Naive thymus-derived CD8-positive, alpha-beta T cell (primary cell): Measurements from ENCODE around the gene AMOTL1. TPM values are rescaled to one million over a fixed set of nuclear protein-coding genes. Genes with fewer than 3 reads are reported as not detected.
"Not testable (repeated sequence)": the region's sequence is repeated elsewhere in the genome, so short reads cannot be mapped to it uniquely, and the experiment has no call there.

Experiments used
- ATAC-seq, 2 donors: fragments of 150-1000 bp; cut with Tn5 transposase in 1 of 2; sonication (Bioruptor Pico), chemical (Tn5 transposase) in 1 of 2; 1 replicate in 1 of 2; 2 replicates in 1 of 2; pipeline ENCODE4 v1.10.0; 2021; ENCODE audit warnings: mild to moderate bottlenecking in 2 of 2, moderate library complexity in 2 of 2
- POLR2A ChIA-PET: fragments of 350-600 bp; sonication (Branson Sonifier 250); formaldehyde crosslinking; loops from one replicate; lab custom pipeline; 2021; ENCODE audit warnings: antibody characterized with exemption; lab: Charles Lee
- DNase-seq, 10 donors: peaks; one replicate each; pipeline versions ENCODE4 v3.0.0 to v3.0.0-alpha.2; 2020 to 2022
- H3K27ac Mint-ChIP-seq, 10 donors: one replicate each; pipeline ENCODE4 v1.8.0; 2020 to 2022; ENCODE audit warnings: mild to moderate bottlenecking in 10 of 10, mixed read lengths in 10 of 10, moderate library complexity in 4 of 10, inconsistent platforms in 1 of 10
- H3K27me3 Mint-ChIP-seq, 5 donors: one replicate each; pipeline ENCODE4 v1.8.0; 2021 to 2022; ENCODE audit warnings: mixed read lengths in 5 of 5
- H3K36me3 Mint-ChIP-seq, 3 donors: one replicate each; pipeline ENCODE4 v1.8.0; 2020 to 2022; ENCODE audit warnings: mixed read lengths in 3 of 3, mild to moderate bottlenecking in 2 of 3, inconsistent platforms in 1 of 3
- H3K4me1 Mint-ChIP-seq, 4 donors: one replicate each; pipeline ENCODE4 v1.8.0; 2021 to 2022; ENCODE audit warnings: mixed read lengths in 4 of 4
- H3K4me3 Mint-ChIP-seq, 10 donors: one replicate each; pipeline ENCODE4 v1.8.0; 2020 to 2022; ENCODE audit warnings: mild to moderate bottlenecking in 10 of 10, mixed read lengths in 10 of 10, moderate library complexity in 6 of 10, inconsistent platforms in 1 of 10
- H3K9me3 Mint-ChIP-seq, 9 donors: one replicate each; pipeline ENCODE4 v1.8.0; 2020 to 2022; ENCODE audit warnings: mixed read lengths in 9 of 9, mild to moderate bottlenecking in 3 of 9, inconsistent platforms in 1 of 9, moderate library complexity in 1 of 9
- polyA plus RNA-seq, 3 donors: library from polyadenylated mRNA; unstranded; fragments of 300-500 nt; fragmentation: Illumina TruSeq; gene quantifications; one replicate each; pipeline ENCODE4 v1.2.3, GENCODE V29; 2021
- total RNA-seq, 8 experiments: library from RNA in 2 of 8; stranded (reverse) in 2 of 8; gene quantifications; one replicate each; pipeline ENCODE4 v1.2.3 and lab custom pipeline; 2021 to 2026

AMOTL1 gene
- total and polyA plus RNA-seq, 5 experiments from 2014 or later = 0.03 to 0.10 (median 0.08) TPM; not detected in 1

- H3K4me1 Mint-ChIP-seq = peaks cover 0 to 12% (median 9%) of the 10 kb centered on the region in 4 donors
- DNase-seq (no peak), ATAC-seq (no peak)
- no peaks in the 10 kb centered on the region for H3K9me3 Mint-ChIP-seq
- no peaks in the 10 kb centered on the region for H3K36me3 Mint-ChIP-seq
- peak overlapping the region in 2 of 10 donors; percentile 11 to 61 for H3K27ac Mint-ChIP-seq
- H3K4me3 Mint-ChIP-seq = peak overlapping the region in 8 of 10 donors; percentile 4 to 63 (median 52)
- H3K27me3 Mint-ChIP-seq = peaks cover 2 to 11% (median 10%) of the 10 kb centered on the region in 5 donors
- POLR2A ChIA-PET = no interaction called here
Measured at GRCh38 chr11:94780432-94780831, 12.3 kb downstream of the AMOTL1 start.

- DNase-seq = no peak
- peaks cover 0 to 8% (median 3%) of the 10 kb centered on the region in 5 donors for H3K27me3 Mint-ChIP-seq
- H3K36me3 Mint-ChIP-seq = no peaks in the 10 kb centered on the region
- no peaks in the 10 kb centered on the region for H3K9me3 Mint-ChIP-seq
- peaks cover 0 to 12% (median 9%) of the 10 kb centered on the region in 4 donors for H3K4me1 Mint-ChIP-seq
- no peak overlapping the region for H3K27ac Mint-ChIP-seq
- POLR2A ChIA-PET = no interaction called here
- ATAC-seq = no peak
- H3K4me3 Mint-ChIP-seq = no peak overlapping the region
Measured at GRCh38 chr11:94781837-94782236, 13.7 kb downstream of the AMOTL1 start.

GRCh38 chr11:94782446-94782845, 14.3 kb downstream of the AMOTL1 start:
- Mint-ChIP-seq H3K9me3 (no peaks in the 10 kb centered on the region), H3K27me3 (peaks cover 0 to 8% (median 3%) of the 10 kb centered on the region in 5 donors), H3K36me3 (no peaks in the 10 kb centered on the region), H3K4me1 (peaks cover 0 to 12% (median 9%) of the 10 kb centered on the region in 4 donors), H3K27ac (no peak overlapping the region), H3K4me3 (no peak overlapping the region)
- DNase-seq = no peak
- no peak for ATAC-seq
- POLR2A ChIA-PET = no interaction called here

- no peak overlapping the region for H3K4me3 Mint-ChIP-seq
- H3K27ac Mint-ChIP-seq = no peak overlapping the region
- H3K4me1 Mint-ChIP-seq = peaks cover 0 to 12% (median 9%) of the 10 kb centered on the region in 4 donors
- POLR2A ChIA-PET = no interaction called here
- H3K27me3 Mint-ChIP-seq = peaks cover 0 to 6% (median 0%) of the 10 kb centered on the region in 5 donors
- no peaks in the 10 kb centered on the region for H3K36me3 Mint-ChIP-seq
- no peaks in the 10 kb centered on the region for H3K9me3 Mint-ChIP-seq
- no peak for DNase-seq
- no peak for ATAC-seq
Measured at GRCh38 chr11:94784884-94785283, 16.7 kb downstream of the AMOTL1 start.

- Mint-ChIP-seq H3K4me3 (peak overlapping the region in 1 of 10 donors; percentile 42), H3K27me3 (peaks cover 0 to 6% (median 3%) of the 10 kb centered on the region in 5 donors), H3K4me1 (peaks cover 0 to 7% (median 5%) of the 10 kb centered on the region in 4 donors), H3K27ac (no peak overlapping the region), H3K36me3 (no peaks in the 10 kb centered on the region), H3K9me3 (no peaks in the 10 kb centered on the region)
- POLR2A ChIA-PET = no interaction called here
- DNase-seq = no peak
- no peak for ATAC-seq
Measured at GRCh38 chr11:94785509-94785908, 17.4 kb downstream of the AMOTL1 start.

GRCh38 chr11:94786264-94787126, 18.3 kb downstream of the AMOTL1 start:
- Mint-ChIP-seq H3K4me1 (no peaks in the 10 kb centered on the region), H3K27ac (no peak overlapping the region), H3K9me3 (no peaks in the 10 kb centered on the region), H3K4me3 (no peak overlapping the region), H3K36me3 (no peaks in the 10 kb centered on the region), H3K27me3 (peaks cover 0 to 6% (median 5%) of the 10 kb centered on the region in 5 donors)
- DNase-seq (peak in 4 of 10 donors; percentile 6 to 37 (median 35)), ATAC-seq (peak; percentile 33 to 49)
- POLR2A ChIA-PET = interaction anchor here (1.2 kb wide), 1 partner anchor 351 kb away, joined by 6 read pairs; no protein-coding TSS in a partner anchor

GRCh38 chr11:94787801-94788200, 19.6 kb downstream of the AMOTL1 start:
- no peaks in the 10 kb centered on the region for H3K36me3 Mint-ChIP-seq
- POLR2A ChIA-PET = interaction anchor here (1.2 kb wide), 1 partner anchor 349 kb away, joined by 6 read pairs; no protein-coding TSS in a partner anchor
- H3K27ac Mint-ChIP-seq = no peak overlapping the region
- no peaks in the 10 kb centered on the region for H3K4me1 Mint-ChIP-seq
- no peak for ATAC-seq
- peaks cover 0 to 15% (median 5%) of the 10 kb centered on the region in 5 donors for H3K27me3 Mint-ChIP-seq
- no peaks in the 10 kb centered on the region for H3K9me3 Mint-ChIP-seq
- no peak for DNase-seq
- no peak overlapping the region for H3K4me3 Mint-ChIP-seq

- POLR2A ChIA-PET = no interaction called here
- DNase-seq (no peak), ATAC-seq (no peak)
- Mint-ChIP-seq H3K4me3 (no peak overlapping the region), H3K9me3 (no peaks in the 10 kb centered on the region), H3K27me3 (peaks cover 0 to 15% (median 5%) of the 10 kb centered on the region in 5 donors), H3K36me3 (no peaks in the 10 kb centered on the region), H3K4me1 (no peaks in the 10 kb centered on the region), H3K27ac (no peak overlapping the region)
Measured at GRCh38 chr11:94788396-94788795, 20.2 kb downstream of the AMOTL1 start.

- Mint-ChIP-seq H3K4me1 (no peaks in the 10 kb centered on the region), H3K27me3 (peaks cover 0 to 15% (median 5%) of the 10 kb centered on the region in 5 donors), H3K9me3 (no peaks in the 10 kb centered on the region), H3K36me3 (no peaks in the 10 kb centered on the region), H3K27ac (no peak overlapping the region), H3K4me3 (no peak overlapping the region)
- POLR2A ChIA-PET = no interaction called here
- ATAC-seq = no peak
- no peak for DNase-seq
Measured at GRCh38 chr11:94790197-94790596, 22.0 kb downstream of the AMOTL1 start.

- Mint-ChIP-seq H3K36me3 (no peaks in the 10 kb centered on the region), H3K9me3 (no peaks in the 10 kb centered on the region), H3K4me3 (no peak overlapping the region), H3K27me3 (peaks cover 0 to 15% (median 5%) of the 10 kb centered on the region in 5 donors), H3K27ac (no peak overlapping the region), H3K4me1 (no peaks in the 10 kb centered on the region)
- no peak for ATAC-seq
- POLR2A ChIA-PET = no interaction called here
- DNase-seq = no peak
Measured at GRCh38 chr11:94790661-94791180, 22.6 kb downstream of the AMOTL1 start.

GRCh38 chr11:94791216-94791889, 23.2 kb downstream of the AMOTL1 start:
- no peaks in the 10 kb centered on the region for H3K36me3 Mint-ChIP-seq
- no peak for DNase-seq
- H3K27me3 Mint-ChIP-seq = peaks cover 0 to 15% (median 5%) of the 10 kb centered on the region in 5 donors
- no peak overlapping the region for H3K27ac Mint-ChIP-seq
- no peaks in the 10 kb centered on the region for H3K4me1 Mint-ChIP-seq
- no peak overlapping the region for H3K4me3 Mint-ChIP-seq
- POLR2A ChIA-PET = no interaction called here
- ATAC-seq = no peak
- H3K9me3 Mint-ChIP-seq = no peaks in the 10 kb centered on the region

GRCh38 chr11:94791942-94792341, 23.8 kb downstream of the AMOTL1 start:
- H3K27ac Mint-ChIP-seq, ATAC-seq, POLR2A ChIA-PET, DNase-seq, H3K9me3 Mint-ChIP-seq, H3K4me1 Mint-ChIP-seq, H3K4me3 Mint-ChIP-seq, H3K36me3 Mint-ChIP-seq: not testable (repeated sequence)
- peaks cover 0 to 15% (median 5%) of the 10 kb centered on the region in 5 donors for H3K27me3 Mint-ChIP-seq

- POLR2A ChIA-PET = no interaction called here
- no peak for ATAC-seq
- H3K9me3 Mint-ChIP-seq = no peaks in the 10 kb centered on the region
- no peaks in the 10 kb centered on the region for H3K4me1 Mint-ChIP-seq
- no peaks in the 10 kb centered on the region for H3K36me3 Mint-ChIP-seq
- H3K27me3 Mint-ChIP-seq = peaks cover 0 to 15% (median 5%) of the 10 kb centered on the region in 5 donors
- H3K27ac Mint-ChIP-seq = no peak overlapping the region
- no peak overlapping the region for H3K4me3 Mint-ChIP-seq
- DNase-seq = no peak
Measured at GRCh38 chr11:94792451-94792850, 24.3 kb downstream of the AMOTL1 start.
